Stomach (tissue), 4 donors: ENCODE data around the gene SLC35F4.

Experiments used
- EP300 ChIP-seq: sonication (generic); formaldehyde crosslinking; IDR thresholded peaks from one replicate; pipeline ENCODE4 v1.6.1; 2017; ENCODE audit warnings: antibody characterized with exemption
- POLR2A ChIP-seq, 4 donors: fragments of 450-650 bp; IDR thresholded peaks; one replicate each; pipeline ENCODE4 v1.6.1; 2016; ENCODE audit warnings: antibody characterized with exemption in 4 of 4, control low read depth in 2 of 4, mild to moderate bottlenecking in 1 of 4, moderate library complexity in 1 of 4
- POLR2AphosphoS5 ChIP-seq, 3 donors: sonication (generic); formaldehyde crosslinking; IDR thresholded peaks; one replicate each; pipeline ENCODE4 v1.6.1; 2016; ENCODE audit warnings: antibody characterized with exemption in 3 of 3
- TF ChIP-seq, protein P1 (sequence below), 7 experiments: fragments of 450-650 bp in 4 of 7; fragments of 200-600 bp in 3 of 7; sonication (generic) in 3 of 7; IDR thresholded peaks; one replicate each; pipeline ENCODE4 v1.5.1; 2016 to 2019; ENCODE audit warnings: antibody characterized with exemption in 7 of 7, control low read depth in 2 of 7, mild to moderate bottlenecking in 1 of 7

GRCh38 chr14:57567220-57567619 is 298.7 kb downstream of the SLC35F4 start:
- TF ChIP-seq, protein P1, sequence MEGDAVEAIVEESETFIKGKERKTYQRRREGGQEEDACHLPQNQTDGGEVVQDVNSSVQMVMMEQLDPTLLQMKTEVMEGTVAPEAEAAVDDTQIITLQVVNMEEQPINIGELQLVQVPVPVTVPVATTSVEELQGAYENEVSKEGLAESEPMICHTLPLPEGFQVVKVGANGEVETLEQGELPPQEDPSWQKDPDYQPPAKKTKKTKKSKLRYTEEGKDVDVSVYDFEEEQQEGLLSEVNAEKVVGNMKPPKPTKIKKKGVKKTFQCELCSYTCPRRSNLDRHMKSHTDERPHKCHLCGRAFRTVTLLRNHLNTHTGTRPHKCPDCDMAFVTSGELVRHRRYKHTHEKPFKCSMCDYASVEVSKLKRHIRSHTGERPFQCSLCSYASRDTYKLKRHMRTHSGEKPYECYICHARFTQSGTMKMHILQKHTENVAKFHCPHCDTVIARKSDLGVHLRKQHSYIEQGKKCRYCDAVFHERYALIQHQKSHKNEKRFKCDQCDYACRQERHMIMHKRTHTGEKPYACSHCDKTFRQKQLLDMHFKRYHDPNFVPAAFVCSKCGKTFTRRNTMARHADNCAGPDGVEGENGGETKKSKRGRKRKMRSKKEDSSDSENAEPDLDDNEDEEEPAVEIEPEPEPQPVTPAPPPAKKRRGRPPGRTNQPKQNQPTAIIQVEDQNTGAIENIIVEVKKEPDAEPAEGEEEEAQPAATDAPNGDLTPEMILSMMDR (IDR thresholded peaks at IDR 0.05), result no peak
- TF ChIP-seq EP300, result no peak
- TF ChIP-seq POLR2A (IDR thresholded peaks at IDR 0.05), result no peak
- TF ChIP-seq POLR2AphosphoS5 (IDR thresholded peaks at IDR 0.05), result no peak
